Fibroblast of lung (primary cell): Measurements from ENCODE around the gene TESK1.
"Not testable (repeated sequence)": the region's sequence is repeated elsewhere in the genome, so short reads cannot be mapped to it uniquely, and the experiment has no call there.

Experiments used
- CTCF ChIP-seq, 2 donors: IDR thresholded peaks in 1 of 2; conservative IDR thresholded peaks in 1 of 2; 1 replicate in 1 of 2; 2 replicates in 1 of 2; pipeline ENCODE4 v1.5.1; 2011 to 2012; ENCODE audit warnings: low read length in 2 of 2, control low read depth in 1 of 2, inconsistent platforms in 1 of 2, low read depth in 1 of 2, mild to moderate bottlenecking in 1 of 2
- EZH2 ChIP-seq: IDR thresholded peaks from 2 replicates; pipeline ENCODE4 v1.5.1; 2012; ENCODE audit warnings: low read length, control low read depth, mild to moderate bottlenecking; ENCODE audit errors: missing control alignments

- TF ChIP-seq EZH2; CTCF (conservative IDR thresholded peaks at IDR 0.05 in 1 of 2, IDR thresholded peaks at IDR 0.05 in 1 of 2; ENCODE audit: low read depth in 1 of 2, low read length in 2 of 2): not testable (repeated sequence)
Measured at GRCh38 chr9:35637427-35637955, 32.4 kb downstream of the TESK1 start.
